ENCODE results near the gene BAIAP2L1.

The BAIAP2L1 gene

GRCh38 chr7:98357751-98358161 lies 43.1 kb downstream of the BAIAP2L1 start:
- DNase-seq (ENCODE audit: low read depth): peak; percentile 10

- DNase-seq (ENCODE audit: low read depth): no peak
Observed at GRCh38 chr7:98355250-98355538, 45.7 kb downstream of the BAIAP2L1 start.

DNA sequence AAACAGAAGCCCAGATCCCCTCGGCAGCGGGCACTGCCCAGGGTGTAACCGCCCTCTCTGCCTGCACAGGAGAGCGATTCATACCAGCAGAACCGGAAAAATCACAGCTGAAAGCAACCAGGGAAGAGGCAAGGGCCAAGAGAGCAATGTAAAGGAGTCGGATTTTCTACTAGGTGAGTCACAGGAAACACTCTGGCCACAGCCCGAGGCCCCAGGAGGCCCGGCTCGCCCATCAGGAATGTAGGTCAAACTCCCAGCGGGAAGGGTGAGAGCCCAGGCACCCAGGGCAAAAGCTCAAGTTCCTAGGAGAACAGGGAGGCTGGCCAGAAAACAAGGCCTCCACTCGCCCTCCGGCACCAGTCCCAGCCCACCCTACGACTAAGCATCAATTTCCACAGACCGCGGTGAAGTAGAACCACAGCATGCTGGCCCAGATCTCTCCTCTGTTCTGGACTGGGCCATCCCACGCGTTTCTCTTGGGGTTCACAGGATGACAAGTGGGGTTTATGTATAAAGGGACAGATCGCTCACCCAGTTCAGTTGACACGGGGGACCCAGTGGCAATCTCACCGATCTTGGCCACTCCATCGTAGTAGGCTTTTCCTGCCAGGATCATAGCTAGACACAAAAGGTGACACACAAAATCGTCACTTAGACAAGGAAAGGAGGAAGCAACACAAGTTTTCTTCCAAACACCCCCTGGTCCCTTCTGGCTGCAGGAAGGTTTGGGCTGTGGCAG lies 46.2 kb downstream of the BAIAP2L1 start:
- DNase-seq (ENCODE audit: low read depth): peak; percentile 13

GRCh38 chr7:98354052-98354451 lies 46.8 kb downstream of the BAIAP2L1 start:
- no peak for DNase-seq (ENCODE audit: low read depth)

DNA sequence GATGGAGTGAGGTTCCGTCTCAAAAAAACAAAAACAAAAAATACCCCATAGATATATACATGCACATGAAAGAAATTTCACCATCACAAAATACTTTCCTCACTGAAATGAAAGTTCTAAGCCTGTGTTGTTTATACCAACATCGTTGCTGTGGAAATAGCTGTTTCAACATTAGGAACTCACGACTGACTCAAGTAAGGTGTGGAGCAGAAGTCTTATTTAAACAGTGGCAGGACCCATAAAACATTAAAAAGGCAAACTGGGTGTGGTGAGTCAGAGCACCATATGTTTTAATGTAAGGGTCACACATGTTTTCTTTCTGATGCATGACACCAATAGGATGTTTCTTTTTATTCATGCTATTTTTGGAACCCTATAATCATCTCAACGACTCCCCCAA lies 48.3 kb downstream of the BAIAP2L1 start:
- peak; percentile 67 for DNase-seq (ENCODE audit: low read depth)

GRCh38 chr7:98351136-98351535 lies 49.8 kb downstream of the BAIAP2L1 start:
- no peak for DNase-seq (ENCODE audit: low read depth)

- no peak for DNase-seq (ENCODE audit: low read depth)
Observed at GRCh38 chr7:98348726-98349474, 52.0 kb downstream of the BAIAP2L1 start.

DNA sequence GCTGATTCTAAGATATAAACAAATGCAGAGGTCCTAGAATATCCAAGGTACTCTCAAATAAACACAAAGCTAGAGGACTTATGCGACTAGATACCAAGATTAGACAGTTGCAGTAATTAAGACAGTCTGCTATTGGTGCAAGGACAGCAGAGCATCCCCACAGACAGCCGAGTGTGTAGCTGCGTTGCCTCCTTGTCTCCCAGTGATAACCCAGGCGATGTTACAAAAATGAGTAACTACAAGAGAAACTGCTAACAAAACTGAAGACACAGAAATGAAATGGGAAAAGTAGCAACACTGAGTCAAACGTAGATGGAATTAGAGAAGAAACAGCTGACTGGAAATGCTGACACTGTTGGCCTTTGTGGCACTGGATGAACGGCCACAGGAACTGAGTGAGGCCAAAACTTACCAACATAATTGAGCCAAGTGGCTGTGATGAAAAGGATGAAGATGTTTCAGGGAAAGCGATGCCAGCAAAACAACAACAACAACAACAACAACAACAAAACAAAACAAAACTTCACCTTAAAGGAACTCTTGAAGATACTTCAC lies 54.3 kb downstream of the BAIAP2L1 start:
- no peak for DNase-seq (ENCODE audit: low read depth)

DNA sequence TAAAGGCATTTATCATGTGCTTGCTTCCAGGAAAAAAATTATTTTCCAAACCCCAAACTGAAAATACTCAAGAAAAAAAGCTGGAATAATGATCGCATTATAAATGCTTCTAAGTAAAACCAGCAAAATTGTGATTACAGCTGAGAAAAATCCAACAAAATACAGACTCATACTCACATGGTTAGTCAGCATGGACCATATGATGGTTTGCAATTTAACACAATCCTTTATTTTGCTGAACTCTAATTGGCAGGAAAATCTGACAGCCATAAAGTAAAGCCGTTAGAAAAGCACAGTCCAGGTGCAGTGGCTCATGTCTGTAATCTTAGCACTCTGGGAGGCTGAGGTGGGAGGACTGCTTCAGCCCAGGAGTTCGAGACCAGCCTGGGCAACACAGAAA lies 59.8 kb downstream of the BAIAP2L1 start:
- no peak for DNase-seq (ENCODE audit: low read depth)

- no peak for DNase-seq (ENCODE audit: low read depth)
Observed at GRCh38 chr7:98339043-98339442, 61.8 kb downstream of the BAIAP2L1 start.

DNA sequence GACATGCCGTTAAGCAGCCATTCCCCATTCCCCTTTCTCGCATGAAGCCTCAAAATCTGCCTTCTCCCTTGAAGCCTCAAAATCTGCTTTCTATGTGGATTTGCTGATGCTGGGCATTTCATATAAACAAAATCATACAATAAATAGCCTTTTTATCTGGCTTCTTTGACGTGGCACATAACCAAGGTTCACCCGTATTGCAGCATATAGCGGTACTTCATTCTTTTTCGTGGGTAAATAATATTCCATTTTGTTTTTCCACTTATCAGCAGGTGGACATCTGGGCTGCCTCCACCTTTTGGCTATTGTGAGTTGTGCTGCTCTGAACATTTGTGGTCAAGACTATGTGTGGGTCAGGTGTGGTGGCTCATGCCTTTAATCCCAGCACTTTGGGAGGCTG lies 62.4 kb downstream of the BAIAP2L1 start:
- no peak for DNase-seq (ENCODE audit: low read depth)

GRCh38 chr7:98335411-98335977 lies 65.4 kb downstream of the BAIAP2L1 start:
- no peak for DNase-seq (ENCODE audit: low read depth)

DNA sequence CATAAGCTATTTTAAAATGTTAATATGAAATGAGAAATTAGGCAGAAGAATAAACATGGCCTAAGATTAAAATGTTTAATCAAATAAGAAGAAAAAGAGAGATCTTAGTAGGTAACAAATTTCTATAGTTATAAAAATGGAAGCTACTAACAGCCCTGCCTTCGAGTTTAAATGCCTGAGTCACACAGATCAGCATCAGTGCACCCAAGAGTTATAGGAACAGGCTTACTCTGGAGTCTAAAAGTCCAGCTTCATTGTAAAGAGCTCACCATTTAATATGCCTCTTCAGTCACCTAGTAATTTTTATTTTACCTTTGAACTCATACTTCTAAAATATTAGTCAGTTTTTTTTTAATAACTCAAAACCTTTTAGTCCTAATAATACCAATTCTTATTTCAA lies 66.8 kb downstream of the BAIAP2L1 start:
- DNase-seq (ENCODE audit: low read depth): no peak

DNA sequence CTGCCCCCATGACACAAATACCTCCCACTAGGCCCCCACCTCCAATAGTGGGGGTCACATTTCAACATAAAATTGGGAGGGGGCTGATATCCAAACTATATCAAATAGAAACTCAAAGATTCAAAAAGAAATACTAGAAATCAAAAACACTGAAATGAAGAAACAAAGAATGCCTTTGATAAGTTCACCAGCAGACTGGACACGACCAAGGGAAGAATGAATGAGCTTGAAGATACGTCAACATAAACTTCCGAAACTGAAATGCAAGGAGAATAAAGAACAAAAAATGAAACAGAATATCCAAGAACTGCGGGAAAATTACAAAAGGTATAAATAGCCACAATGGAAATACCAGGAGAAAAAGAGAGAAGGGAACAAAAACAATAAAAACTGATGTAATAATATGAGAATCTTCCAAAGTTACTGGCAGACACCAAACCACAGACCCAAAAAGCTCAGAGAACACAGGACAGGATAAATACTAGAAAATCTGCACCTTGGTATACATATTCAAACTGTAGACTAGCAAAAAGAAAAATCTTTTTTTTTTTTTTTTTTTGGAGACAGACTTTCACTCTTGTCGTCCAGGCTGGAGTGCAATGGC lies 69.9 kb downstream of the BAIAP2L1 start:
- DNase-seq (ENCODE audit: low read depth): no peak

DNA sequence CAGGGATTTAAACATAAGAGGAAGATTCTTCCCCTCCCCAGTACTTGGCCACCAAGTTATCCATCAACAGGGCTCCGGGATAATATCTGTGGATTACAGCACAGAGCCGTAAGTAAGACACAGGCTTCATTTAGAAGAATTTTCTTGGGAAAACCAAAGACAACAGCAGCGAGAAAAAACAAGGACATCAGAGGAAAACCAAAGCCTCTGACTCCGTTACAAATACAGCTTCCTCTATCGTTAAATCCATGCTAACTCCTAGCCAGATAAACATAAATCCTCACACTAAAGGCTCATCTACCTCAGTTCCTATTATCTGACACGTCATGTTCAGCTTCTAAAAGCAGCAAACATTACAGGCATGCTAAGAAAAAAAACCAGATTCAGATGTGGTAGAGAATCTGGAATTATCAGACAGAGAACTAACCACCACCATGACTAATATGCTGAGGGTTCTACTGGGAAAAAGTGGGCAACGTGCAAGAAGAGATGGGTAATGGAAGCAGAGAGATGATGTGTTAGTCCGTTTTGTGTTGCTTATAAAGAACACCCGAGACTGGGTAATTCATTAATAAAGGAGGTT lies 71.0 kb downstream of the BAIAP2L1 start:
- DNase-seq (ENCODE audit: low read depth): no peak

- DNase-seq (ENCODE audit: low read depth): no peak
Observed at GRCh38 chr7:98329100-98329790, 71.6 kb downstream of the BAIAP2L1 start.

- DNase-seq (ENCODE audit: low read depth): no peak
Observed at GRCh38 chr7:98324782-98325181, 76.1 kb downstream of the BAIAP2L1 start.

GRCh38 chr7:98323597-98324322 lies 77.1 kb downstream of the BAIAP2L1 start:
- DNase-seq (ENCODE audit: low read depth): no peak

DNA sequence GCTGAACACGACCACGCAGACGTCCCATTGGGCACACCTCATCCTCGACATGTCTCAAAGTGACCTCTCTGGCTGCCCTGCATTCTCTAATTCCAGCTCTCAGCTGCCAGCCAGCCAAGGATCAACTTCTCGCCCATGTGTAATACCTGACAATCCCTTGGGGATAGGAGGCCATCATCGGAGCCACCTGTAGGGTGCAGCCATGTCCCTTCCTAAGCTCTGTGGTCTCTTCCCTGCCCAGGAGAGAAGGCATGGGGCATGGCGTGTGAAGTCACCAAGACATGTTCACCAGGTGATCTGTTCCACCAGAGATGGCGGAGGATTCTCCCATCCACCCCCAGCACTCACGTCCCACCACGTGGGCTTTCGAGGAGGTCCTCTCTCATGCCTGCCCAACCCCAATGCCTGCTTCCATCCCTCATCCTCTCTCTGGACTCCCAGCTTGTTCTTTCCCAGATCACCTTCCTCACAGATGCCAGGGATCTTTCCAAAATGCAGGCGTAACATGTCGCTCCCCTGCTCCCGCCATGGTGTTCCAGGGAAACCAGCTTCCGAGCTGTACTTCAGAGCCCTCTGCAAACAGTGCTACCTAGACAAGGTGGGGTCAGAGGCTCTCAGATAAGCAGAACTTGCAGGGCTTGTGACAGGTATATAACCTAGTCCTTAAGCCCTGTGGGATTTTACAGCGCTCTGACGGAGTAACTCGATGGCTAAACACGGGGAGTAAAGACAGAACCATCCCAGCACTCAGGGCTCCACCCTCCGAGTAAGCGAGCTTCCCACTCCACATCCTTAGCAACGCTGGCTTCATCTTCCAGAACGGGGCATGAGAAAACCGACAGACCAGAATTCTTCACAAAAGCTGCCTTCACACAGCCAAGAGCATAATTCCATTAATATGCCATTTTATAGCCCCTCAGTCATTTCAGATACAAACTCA lies 78.3 kb downstream of the BAIAP2L1 start:
- no peak for DNase-seq (ENCODE audit: low read depth)

GRCh38 chr7:98321301-98321700 lies 79.6 kb downstream of the BAIAP2L1 start:
- DNase-seq (ENCODE audit: low read depth): no peak
